Astrocyte (in vitro differentiated cells and primary cell): ENCODE measurements around the gene SLC25A21. TPM values are rescaled to one million over a fixed set of nuclear protein-coding genes. Genes with fewer than 3 reads are reported as not detected.

ENCODE experiments used
- DNase-seq: peaks from one replicate; pipeline ENCODE4 v3.0.0-alpha.2; 2010; ENCODE audit warnings: low read depth
- FAIRE-seq: peaks from 2 replicates; lab custom pipeline; 2011; peaks lifted over from hg19 to GRCh38; lab: Jason Lieb, UNC
- H2AFZ ChIP-seq: 2 replicates; pipeline ENCODE4 v1.6.0; 2012; ENCODE audit warnings: low read depth, low read length, inconsistent platforms
- H3K27ac ChIP-seq: 2 replicates; pipeline ENCODE4 v1.5.1; 2011; ENCODE audit warnings: low read depth, low read length, inconsistent platforms
- H3K27me3 ChIP-seq: 2 replicates; pipeline ENCODE4 v1.6.0; 2011; ENCODE audit warnings: low read length, inconsistent platforms; ENCODE audit not compliant: insufficient read depth
- H3K36me3 ChIP-seq: 2 replicates; pipeline ENCODE4 v1.5.1; 2011; ENCODE audit warnings: low read length, inconsistent platforms; ENCODE audit not compliant: insufficient read depth
- H3K4me1 ChIP-seq: 2 replicates; pipeline ENCODE4 v1.5.1; 2011; ENCODE audit warnings: low read length, inconsistent platforms; ENCODE audit not compliant: insufficient read depth
- H3K4me2 ChIP-seq: 2 replicates; pipeline ENCODE4 v1.6.0; 2012; ENCODE audit warnings: low read length, inconsistent platforms
- H3K4me3 ChIP-seq: 2 replicates; pipeline ENCODE4 v1.5.1; 2011; ENCODE audit warnings: low read depth, mild to moderate bottlenecking, low read length, inconsistent platforms; ENCODE audit not compliant: insufficient read depth
- H3K79me2 ChIP-seq: 2 replicates; pipeline ENCODE4 v1.6.0; 2012; ENCODE audit warnings: mild to moderate bottlenecking, low read length, inconsistent platforms; ENCODE audit not compliant: insufficient read depth
- H3K9ac ChIP-seq: 2 replicates; pipeline ENCODE4 v1.6.0; 2012; ENCODE audit warnings: mild to moderate bottlenecking, low read length, inconsistent platforms
- H3K9me3 ChIP-seq: 2 replicates; pipeline ENCODE4 v1.5.1; 2012; ENCODE audit warnings: low read depth, mild to moderate bottlenecking, low read length, inconsistent platforms; ENCODE audit not compliant: insufficient read depth
- H4K20me1 ChIP-seq: 2 replicates; pipeline ENCODE4 v1.6.0; 2012; ENCODE audit warnings: low read length, inconsistent platforms; ENCODE audit not compliant: insufficient read depth
- H3K27ac Mint-ChIP-seq: one replicate; pipeline ENCODE4 v1.8.0; 2021; ENCODE audit warnings: mild to moderate bottlenecking, mixed read lengths; ENCODE audit not compliant: unreplicated experiment
- H3K27me3 Mint-ChIP-seq: one replicate; pipeline ENCODE4 v1.8.0; 2021; ENCODE audit warnings: low read depth, mixed read lengths; ENCODE audit not compliant: unreplicated experiment
- H3K36me3 Mint-ChIP-seq: one replicate; pipeline ENCODE4 v1.8.0; 2021; ENCODE audit warnings: low read depth, mixed read lengths; ENCODE audit not compliant: unreplicated experiment
- H3K4me1 Mint-ChIP-seq: one replicate; pipeline ENCODE4 v1.8.0; 2021; ENCODE audit warnings: low read depth, mixed read lengths; ENCODE audit not compliant: unreplicated experiment
- H3K4me3 Mint-ChIP-seq: one replicate; pipeline ENCODE4 v1.8.0; 2021; ENCODE audit warnings: mild to moderate bottlenecking, moderate library complexity, mixed read lengths; ENCODE audit not compliant: unreplicated experiment
- H3K9me3 Mint-ChIP-seq: one replicate; pipeline ENCODE4 v1.8.0; 2021; ENCODE audit warnings: mild to moderate bottlenecking, mixed read lengths; ENCODE audit not compliant: unreplicated experiment
- CTCF ChIP-seq: IDR thresholded peaks from 2 replicates; pipeline ENCODE4 v1.5.1; 2011; ENCODE audit warnings: low read depth, mild to moderate bottlenecking, inconsistent platforms, low read length, moderate library complexity; ENCODE audit not compliant: insufficient read depth
- EZH2 ChIP-seq: IDR thresholded peaks from 2 replicates; pipeline ENCODE4 v1.6.1; 2012; ENCODE audit warnings: mild to moderate bottlenecking, low read length, inconsistent platforms; ENCODE audit not compliant: insufficient read depth
- total RNA-seq: library from RNA; stranded (reverse); gene quantifications from 2 replicates; pipeline ENCODE4 v1.2.1, GENCODE V29; 2021

Gene SLC25A21
- total RNA-seq, 1 donor from 2014 or later: 1.5 TPM

- Mint-ChIP-seq H3K27ac (no peak overlapping the region), H3K36me3 (no peaks in the 10 kb centered on the region), H3K4me1 (peaks cover 8% of the 10 kb centered on the region), H3K27me3 (no peaks in the 10 kb centered on the region), H3K4me3 (no peak overlapping the region), H3K9me3 (no peaks in the 10 kb centered on the region)
- DNase-seq (no peak), FAIRE-seq (no peak)
- Histone ChIP-seq H3K4me3 (no peak overlapping the region), H3K9ac (no peak overlapping the region), H4K20me1 (no peaks in the 10 kb centered on the region), H3K4me1 (peaks cover 4% of the 10 kb centered on the region), H2AFZ (no peak overlapping the region), H3K9me3 (no peaks in the 10 kb centered on the region), H3K79me2 (no peaks in the 10 kb centered on the region), H3K36me3 (no peaks in the 10 kb centered on the region), H3K27ac (no peak overlapping the region), H3K27me3 (no peaks in the 10 kb centered on the region), H3K4me2 (no peak overlapping the region)
- no peak for TF ChIP-seq EZH2
- no peak for TF ChIP-seq CTCF
Observed at GRCh38 chr14:37093364-37093763, 79.0 kb downstream of the SLC25A21 start.

- no peak overlapping the region for H3K27ac Mint-ChIP-seq
- no peak for FAIRE-seq
Observed at GRCh38 chr14:37091651-37092050, 80.8 kb downstream of the SLC25A21 start.

More at GRCh38 chr14:37091651-37092050, 80.8 kb downstream of the SLC25A21 start:
- TF ChIP-seq EZH2 (no peak), CTCF (no peak)
- H3K27ac ChIP-seq: no peak overlapping the region
- no peaks in the 10 kb centered on the region for H3K27me3 ChIP-seq
- no peak overlapping the region for H3K4me3 ChIP-seq
- H3K4me1 Mint-ChIP-seq: peaks cover 8% of the 10 kb centered on the region
- no peak overlapping the region for H3K4me3 Mint-ChIP-seq
- no peaks in the 10 kb centered on the region for H3K79me2 ChIP-seq
- no peaks in the 10 kb centered on the region for H3K27me3 Mint-ChIP-seq
- no peak overlapping the region for H2AFZ ChIP-seq
- H3K9me3 Mint-ChIP-seq: no peaks in the 10 kb centered on the region
- H3K4me2 ChIP-seq: no peak overlapping the region
- DNase-seq: peak; percentile 40
- H3K9me3 ChIP-seq: no peaks in the 10 kb centered on the region
- no peaks in the 10 kb centered on the region for H3K36me3 Mint-ChIP-seq
- H3K9ac ChIP-seq: no peak overlapping the region
- peaks cover 4% of the 10 kb centered on the region for H3K4me1 ChIP-seq
- no peaks in the 10 kb centered on the region for H4K20me1 ChIP-seq
- H3K36me3 ChIP-seq: no peaks in the 10 kb centered on the region
